Measurements from ENCODE around the gene ARHGEF11.

The ARHGEF11 gene

GRCh38 chr1:156992215-156992614, 53.3 kb downstream of the ARHGEF11 start:
- TF ChIP-seq CTCF (IDR thresholded peaks at IDR 0.05; ENCODE audit: low read depth, low read length, missing control alignments), result no peak
- DNase-seq (ENCODE audit: extremely low read depth, low read depth), result no peak
- H3K4me3 ChIP-seq (replicated peaks; ENCODE audit: low read depth, low read length), result no peak overlapping the region

GRCh38 chr1:156987715-156988114, 57.8 kb downstream of the ARHGEF11 start:
- no peak for TF ChIP-seq CTCF (IDR thresholded peaks at IDR 0.05; ENCODE audit: low read depth, low read length, missing control alignments)
- no peak for DNase-seq (ENCODE audit: extremely low read depth, low read depth)
- H3K4me3 ChIP-seq (replicated peaks; ENCODE audit: low read depth, low read length), result no peak overlapping the region

GRCh38 chr1:156980551-156980950, 65.0 kb downstream of the ARHGEF11 start:
- no peak overlapping the region for H3K4me3 ChIP-seq (replicated peaks; ENCODE audit: low read depth, low read length)

GRCh38 chr1:156975084-156975483, 70.5 kb downstream of the ARHGEF11 start:
- no peak for TF ChIP-seq CTCF (IDR thresholded peaks at IDR 0.05; ENCODE audit: low read depth, low read length, missing control alignments)
- no peak for DNase-seq (ENCODE audit: extremely low read depth, low read depth)
- H3K4me3 ChIP-seq (replicated peaks; ENCODE audit: low read depth, low read length), result no peak overlapping the region

More at GRCh38 chr1:156980551-156980950, 65.0 kb downstream of the ARHGEF11 start:
- TF ChIP-seq CTCF (IDR thresholded peaks at IDR 0.05; ENCODE audit: low read depth, low read length, missing control alignments), result no peak
- no peak for DNase-seq (ENCODE audit: extremely low read depth, low read depth)

- no peak for TF ChIP-seq CTCF (IDR thresholded peaks at IDR 0.05; ENCODE audit: low read depth, low read length, missing control alignments)
- no peak overlapping the region for H3K4me3 ChIP-seq (replicated peaks; ENCODE audit: low read depth, low read length)
- no peak for DNase-seq (ENCODE audit: extremely low read depth, low read depth)
Measured at GRCh38 chr1:156973417-156973816, 72.1 kb downstream of the ARHGEF11 start.

GRCh38 chr1:156970017-156970416, 75.5 kb downstream of the ARHGEF11 start:
- H3K4me3 ChIP-seq (replicated peaks; ENCODE audit: low read depth, low read length), result no peak overlapping the region
- no peak for TF ChIP-seq CTCF (IDR thresholded peaks at IDR 0.05; ENCODE audit: low read depth, low read length, missing control alignments)
- DNase-seq (ENCODE audit: extremely low read depth, low read depth), result no peak

- no peak for DNase-seq (ENCODE audit: extremely low read depth, low read depth)
- no peak overlapping the region for H3K4me3 ChIP-seq (replicated peaks; ENCODE audit: low read depth, low read length)
- TF ChIP-seq CTCF (IDR thresholded peaks at IDR 0.05; ENCODE audit: low read depth, low read length, missing control alignments), result no peak
Measured at GRCh38 chr1:156969496-156969895, 76.0 kb downstream of the ARHGEF11 start.
